H9 (cell line): Measurements from ENCODE around the gene STK35. TPM values are rescaled to one million over a fixed set of nuclear protein-coding genes. Genes with fewer than 3 reads are reported as not detected.

Source experiments
- DNase-seq: peaks from one replicate; pipeline ENCODE4 v3.0.0-alpha.2; 2017
- H2AFZ ChIP-seq: one replicate; pipeline ENCODE4 v1.6.1; 2013; ENCODE audit warnings: mild to moderate bottlenecking, low read length, control low read depth, moderate library complexity
- H2AK5ac ChIP-seq: 2 replicates; pipeline ENCODE4 v1.6.1; 2013; ENCODE audit warnings: low read length, control low read depth, mixed read lengths; ENCODE audit not compliant: insufficient read length
- H2BK120ac ChIP-seq: one replicate; pipeline ENCODE4 v1.6.1; 2013; ENCODE audit warnings: low read depth, mild to moderate bottlenecking, low read length, control low read depth, inconsistent platforms; ENCODE audit not compliant: poor library complexity, severe bottlenecking
- H2BK12ac ChIP-seq: 2 replicates; pipeline ENCODE4 v1.6.1; 2013; ENCODE audit warnings: low read length, control low read depth, mixed read lengths, low read depth; ENCODE audit not compliant: insufficient read length
- H2BK15ac ChIP-seq: 2 replicates; pipeline ENCODE4 v1.6.1; 2013; ENCODE audit warnings: low read depth, low read length, control low read depth
- H2BK20ac ChIP-seq: one replicate; pipeline ENCODE4 v1.6.1; 2013; ENCODE audit warnings: low read depth, mild to moderate bottlenecking, low read length, control low read depth, inconsistent platforms; ENCODE audit not compliant: poor library complexity, severe bottlenecking
- H2BK5ac ChIP-seq: 2 replicates; pipeline ENCODE4 v1.6.1; 2013; ENCODE audit warnings: low read length, control low read depth, mixed read lengths; ENCODE audit not compliant: insufficient read length
- H3K14ac ChIP-seq: 2 replicates; pipeline ENCODE4 v1.6.1; 2013; ENCODE audit warnings: low read length, control low read depth; ENCODE audit not compliant: insufficient read depth
- H3K18ac ChIP-seq: 2 replicates; pipeline ENCODE4 v1.6.1; 2013; ENCODE audit warnings: low read depth, mild to moderate bottlenecking, mixed read lengths, low read length, control low read depth; ENCODE audit not compliant: insufficient read length
- H3K23ac ChIP-seq: 2 replicates; pipeline ENCODE4 v1.6.1; 2013; ENCODE audit warnings: low read length, control low read depth, mixed read lengths, low read depth; ENCODE audit not compliant: insufficient read length
- H3K23me2 ChIP-seq: 2 replicates; pipeline ENCODE4 v1.6.1; 2013; ENCODE audit warnings: low read depth, mild to moderate bottlenecking, mixed read lengths, low read length, control low read depth; ENCODE audit not compliant: insufficient read length, poor library complexity, severe bottlenecking
- H3K27ac ChIP-seq: 2 replicates; pipeline ENCODE4 v1.5.1; 2013; ENCODE audit warnings: low read length, control low read depth, mixed read lengths, low read depth; ENCODE audit not compliant: insufficient read length
- H3K27me3 ChIP-seq: 2 replicates; pipeline ENCODE4 v1.6.1; 2013; ENCODE audit warnings: low read length, control low read depth, inconsistent platforms; ENCODE audit not compliant: insufficient read depth
- H3K4ac ChIP-seq: 2 replicates; pipeline ENCODE4 v1.6.1; 2013; ENCODE audit warnings: low read depth, mild to moderate bottlenecking, control low read depth, inconsistent platforms, low read length, moderate library complexity
- H3K4me1 ChIP-seq: 2 replicates; pipeline ENCODE4 v1.6.1; 2013; ENCODE audit warnings: low read length, control low read depth, inconsistent platforms; ENCODE audit not compliant: insufficient read depth
- H3K4me2 ChIP-seq: 2 replicates; pipeline ENCODE4 v1.6.1; 2013; ENCODE audit warnings: low read length, control low read depth, mixed read lengths; ENCODE audit not compliant: insufficient read length, insufficient read depth
- H3K56ac ChIP-seq: 2 replicates; pipeline ENCODE4 v1.6.1; 2013; ENCODE audit warnings: low read depth, mild to moderate bottlenecking, mixed read lengths, low read length, control low read depth; ENCODE audit not compliant: insufficient read length
- H3K79me1 ChIP-seq: 2 replicates; pipeline ENCODE4 v1.6.1; 2013; ENCODE audit warnings: low read depth, mild to moderate bottlenecking, moderate library complexity, low read length, control low read depth, inconsistent platforms; ENCODE audit not compliant: insufficient read depth, poor library complexity, severe bottlenecking
- H3K79me2 ChIP-seq: 2 replicates; pipeline ENCODE4 v1.6.1; 2013; ENCODE audit warnings: low read length, control low read depth, inconsistent platforms; ENCODE audit not compliant: insufficient read depth
- H3K9ac ChIP-seq: 2 replicates; pipeline ENCODE4 v1.6.1; 2013; ENCODE audit warnings: low read length, control low read depth, mixed read lengths; ENCODE audit not compliant: insufficient read length; ENCODE audit errors: extremely low read depth
- H3K9me3 ChIP-seq: one replicate; pipeline ENCODE4 v1.6.1; 2013; ENCODE audit warnings: low read depth, low read length, inconsistent platforms; ENCODE audit not compliant: control insufficient read depth
- H3T11ph ChIP-seq: one replicate; pipeline ENCODE4 v1.6.1; 2013; ENCODE audit warnings: mild to moderate bottlenecking, low read length, control low read depth, inconsistent platforms
- H4K20me1 ChIP-seq: one replicate; pipeline ENCODE4 v1.6.1; 2013; ENCODE audit not compliant: control insufficient read depth, insufficient read length, insufficient read depth
- H4K5ac ChIP-seq: 2 replicates; pipeline ENCODE4 v1.6.1; 2013; ENCODE audit warnings: low read depth, mild to moderate bottlenecking, mixed read lengths, low read length, control low read depth; ENCODE audit not compliant: insufficient read length
- H4K8ac ChIP-seq: replicated peaks from 2 replicates; pipeline ENCODE4 v1.6.1; 2013; ENCODE audit warnings: low read length, control low read depth, mixed read lengths, low read depth; ENCODE audit not compliant: insufficient read length
- H4K91ac ChIP-seq: 2 replicates; pipeline ENCODE4 v1.6.1; 2013; ENCODE audit warnings: low read depth, mild to moderate bottlenecking, moderate library complexity, mixed read lengths, low read length, control low read depth; ENCODE audit not compliant: insufficient read length
- H3K27ac Mint-ChIP-seq, 3 experiments: 2 replicates in 2 of 3; 3 replicates in 1 of 3; pipeline ENCODE4 v1.8.0; 2020 to 2021; ENCODE audit warnings: mixed read lengths in 3 of 3, mild to moderate bottlenecking in 1 of 3, moderate library complexity in 1 of 3
- H3K27me3 Mint-ChIP-seq: 2 replicates; pipeline ENCODE4 v1.8.0; 2021; ENCODE audit warnings: low read depth, mild to moderate bottlenecking, moderate library complexity, mixed read lengths
- H3K36me3 Mint-ChIP-seq, 3 experiments: 2 replicates in 2 of 3; 3 replicates in 1 of 3; pipeline ENCODE4 v1.8.0; 2020 to 2021; ENCODE audit warnings: low read depth in 3 of 3, mixed read lengths in 3 of 3; ENCODE audit not compliant: insufficient read depth in 1 of 3
- H3K4me1 Mint-ChIP-seq, 2 experiments: 2 replicates each; pipeline ENCODE4 v1.8.0; 2020; ENCODE audit warnings: mixed read lengths in 2 of 2
- H3K4me3 Mint-ChIP-seq, 2 experiments: 2 replicates in 1 of 2; 3 replicates in 1 of 2; pipeline ENCODE4 v1.8.0; 2020 to 2021; ENCODE audit warnings: mild to moderate bottlenecking in 2 of 2, mixed read lengths in 2 of 2, moderate library complexity in 1 of 2
- H3K9me3 Mint-ChIP-seq, 2 experiments: 2 replicates in 1 of 2; 3 replicates in 1 of 2; pipeline ENCODE4 v1.8.0; 2020; ENCODE audit warnings: mild to moderate bottlenecking in 2 of 2, mixed read lengths in 2 of 2, moderate library complexity in 1 of 2
- WGBS: extraction: QIAGEN DNeasy Blood & Tissue Kit; methylation state at CpG from one replicate; pipeline ENCODE4 v1.1.7; 2013; ENCODE audit warnings: missing lambda C conversion rate, low lambda C conversion rate, mixed read lengths; ENCODE audit not compliant: insufficient read length; ENCODE audit errors: extremely low coverage; 5-methylcytosine and 5-hydroxymethylcytosine counted together
- total RNA-seq: library from RNA; stranded (reverse); gene quantifications from 2 replicates; pipeline ENCODE4 v1.2.1, GENCODE V29; 2021
- TF ChIP-seq, protein P1 (sequence below): fragments of 200-600 bp; sonication (generic); conservative IDR thresholded peaks from 3 replicates; pipeline ENCODE4 v1.8.0; 2021; ENCODE audit warnings: antibody characterized with exemption, mild to moderate bottlenecking

Gene STK35
- total RNA-seq, 1 experiment from 2014 or later: 66.2 TPM

DNA sequence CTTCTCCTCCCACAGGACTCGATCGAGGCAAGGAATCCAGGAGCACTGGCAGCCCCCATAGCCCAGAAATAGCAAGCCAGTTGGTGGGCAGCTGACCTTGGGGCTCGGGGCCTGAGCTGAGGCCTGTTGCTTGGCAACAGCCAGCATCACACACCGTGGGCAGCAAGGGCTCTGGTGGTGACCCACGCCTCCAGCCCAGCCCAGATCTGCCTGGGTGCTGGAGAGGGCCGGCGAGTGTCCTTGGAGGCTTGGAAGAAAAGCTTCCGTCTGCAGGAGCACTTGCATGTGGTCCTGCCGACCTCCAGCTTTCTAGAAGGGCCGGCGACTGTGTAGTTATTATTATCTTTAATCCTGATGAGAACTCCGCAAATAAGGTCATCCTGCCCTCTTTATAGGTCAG is 67.3 kb downstream of the STK35 start:
- Histone ChIP-seq H2BK20ac (no peak overlapping the region), H2BK5ac (no peak overlapping the region), H3K23me2 (no peaks in the 10 kb centered on the region), H2BK12ac (no peak overlapping the region), H4K91ac (no peak overlapping the region), H3K27ac (no peak overlapping the region), H2AFZ (no peak overlapping the region), H3K79me2 (no peaks in the 10 kb centered on the region), H3K9ac (no peak overlapping the region), H3K9me3 (no peaks in the 10 kb centered on the region), H2BK120ac (no peak overlapping the region), H4K20me1 (no peaks in the 10 kb centered on the region), H2BK15ac (no peak overlapping the region), H3K4me2 (no peak overlapping the region), H3K27me3 (no peaks in the 10 kb centered on the region), H3K79me1 (no peaks in the 10 kb centered on the region), H3K4me1 (no peaks in the 10 kb centered on the region), H3K4ac (no peak overlapping the region), H2AK5ac (no peak overlapping the region), H4K5ac (no peak overlapping the region), H3K23ac (no peak overlapping the region), H3K56ac (no peak overlapping the region), H3T11ph (no peak overlapping the region), H4K8ac (no peak overlapping the region), H3K14ac (no peak overlapping the region), H3K18ac (no peak overlapping the region)
- Mint-ChIP-seq H3K27me3 (peaks cover 19% of the 10 kb centered on the region), H3K9me3 (no peaks in the 10 kb centered on the region), H3K4me3 (no peak overlapping the region), H3K27ac (peak overlapping the region in 2 of 3 experiments; percentile 53 to 85; a peak in 2 of 7 replicates), H3K36me3 (no peaks in the 10 kb centered on the region), H3K4me1 (peaks cover 3 to 7% of the 10 kb centered on the region in 2 experiments)
- TF ChIP-seq, protein P1, sequence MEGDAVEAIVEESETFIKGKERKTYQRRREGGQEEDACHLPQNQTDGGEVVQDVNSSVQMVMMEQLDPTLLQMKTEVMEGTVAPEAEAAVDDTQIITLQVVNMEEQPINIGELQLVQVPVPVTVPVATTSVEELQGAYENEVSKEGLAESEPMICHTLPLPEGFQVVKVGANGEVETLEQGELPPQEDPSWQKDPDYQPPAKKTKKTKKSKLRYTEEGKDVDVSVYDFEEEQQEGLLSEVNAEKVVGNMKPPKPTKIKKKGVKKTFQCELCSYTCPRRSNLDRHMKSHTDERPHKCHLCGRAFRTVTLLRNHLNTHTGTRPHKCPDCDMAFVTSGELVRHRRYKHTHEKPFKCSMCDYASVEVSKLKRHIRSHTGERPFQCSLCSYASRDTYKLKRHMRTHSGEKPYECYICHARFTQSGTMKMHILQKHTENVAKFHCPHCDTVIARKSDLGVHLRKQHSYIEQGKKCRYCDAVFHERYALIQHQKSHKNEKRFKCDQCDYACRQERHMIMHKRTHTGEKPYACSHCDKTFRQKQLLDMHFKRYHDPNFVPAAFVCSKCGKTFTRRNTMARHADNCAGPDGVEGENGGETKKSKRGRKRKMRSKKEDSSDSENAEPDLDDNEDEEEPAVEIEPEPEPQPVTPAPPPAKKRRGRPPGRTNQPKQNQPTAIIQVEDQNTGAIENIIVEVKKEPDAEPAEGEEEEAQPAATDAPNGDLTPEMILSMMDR: no peak
- WGBS: no CpG with 5 or more reads among the region's 12 CpGs
- DNase-seq: no peak
